GM12864 (cell line): Measurements from ENCODE around the gene TCF12.

ENCODE experiments used
- DNase-seq: peaks from one replicate; pipeline ENCODE4 v3.0.0-alpha.2; 2011; ENCODE audit warnings: low read depth
- H3K4me3 ChIP-seq: 2 replicates; pipeline ENCODE4 v1.5.1; 2011; ENCODE audit warnings: mild to moderate bottlenecking, low read depth, low read length, control low read depth
- TF ChIP-seq, protein P1 (sequence below): IDR thresholded peaks from 2 replicates; pipeline ENCODE4 v1.5.1; 2011; ENCODE audit warnings: low read depth, mild to moderate bottlenecking, moderate library complexity, low read length, control low read depth, inconsistent platforms; ENCODE audit errors: missing control alignments

Gene TCF12

DNA sequence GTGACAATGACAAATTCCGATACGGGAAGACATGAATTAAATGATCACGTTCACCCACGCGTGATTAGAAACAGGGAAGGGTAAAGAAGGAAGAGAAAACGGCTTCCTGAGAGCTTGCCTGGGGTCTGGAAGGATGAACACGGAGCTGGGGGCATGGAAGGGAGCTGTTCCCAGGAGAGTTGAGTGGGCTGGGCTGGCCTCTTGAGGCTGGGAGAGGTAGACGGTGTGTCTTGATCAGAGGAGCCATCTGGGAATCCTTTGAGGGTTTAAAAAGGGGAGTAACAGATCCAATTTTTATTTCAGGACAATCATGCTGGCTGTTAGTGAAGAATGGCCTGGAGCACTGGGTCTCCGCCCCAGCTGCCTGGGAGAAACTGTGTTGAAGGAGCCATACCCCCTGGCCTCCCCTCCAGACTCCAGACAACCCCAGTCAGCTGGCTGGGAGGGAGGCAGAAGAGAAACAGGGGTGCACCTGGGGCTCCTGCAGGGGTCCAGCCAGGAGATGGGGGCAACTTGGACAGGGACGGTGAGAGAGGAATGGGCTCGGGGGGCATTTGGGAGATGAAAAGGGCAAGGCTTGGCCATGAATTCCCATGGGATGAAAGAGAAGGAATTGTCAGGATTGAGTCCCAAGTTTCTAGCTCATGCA, 404.3 kb downstream of the TCF12 start:
- H3K4me3 ChIP-seq: no peak overlapping the region
- no peak for DNase-seq
- TF ChIP-seq, protein P1, sequence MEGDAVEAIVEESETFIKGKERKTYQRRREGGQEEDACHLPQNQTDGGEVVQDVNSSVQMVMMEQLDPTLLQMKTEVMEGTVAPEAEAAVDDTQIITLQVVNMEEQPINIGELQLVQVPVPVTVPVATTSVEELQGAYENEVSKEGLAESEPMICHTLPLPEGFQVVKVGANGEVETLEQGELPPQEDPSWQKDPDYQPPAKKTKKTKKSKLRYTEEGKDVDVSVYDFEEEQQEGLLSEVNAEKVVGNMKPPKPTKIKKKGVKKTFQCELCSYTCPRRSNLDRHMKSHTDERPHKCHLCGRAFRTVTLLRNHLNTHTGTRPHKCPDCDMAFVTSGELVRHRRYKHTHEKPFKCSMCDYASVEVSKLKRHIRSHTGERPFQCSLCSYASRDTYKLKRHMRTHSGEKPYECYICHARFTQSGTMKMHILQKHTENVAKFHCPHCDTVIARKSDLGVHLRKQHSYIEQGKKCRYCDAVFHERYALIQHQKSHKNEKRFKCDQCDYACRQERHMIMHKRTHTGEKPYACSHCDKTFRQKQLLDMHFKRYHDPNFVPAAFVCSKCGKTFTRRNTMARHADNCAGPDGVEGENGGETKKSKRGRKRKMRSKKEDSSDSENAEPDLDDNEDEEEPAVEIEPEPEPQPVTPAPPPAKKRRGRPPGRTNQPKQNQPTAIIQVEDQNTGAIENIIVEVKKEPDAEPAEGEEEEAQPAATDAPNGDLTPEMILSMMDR: no peak

DNA sequence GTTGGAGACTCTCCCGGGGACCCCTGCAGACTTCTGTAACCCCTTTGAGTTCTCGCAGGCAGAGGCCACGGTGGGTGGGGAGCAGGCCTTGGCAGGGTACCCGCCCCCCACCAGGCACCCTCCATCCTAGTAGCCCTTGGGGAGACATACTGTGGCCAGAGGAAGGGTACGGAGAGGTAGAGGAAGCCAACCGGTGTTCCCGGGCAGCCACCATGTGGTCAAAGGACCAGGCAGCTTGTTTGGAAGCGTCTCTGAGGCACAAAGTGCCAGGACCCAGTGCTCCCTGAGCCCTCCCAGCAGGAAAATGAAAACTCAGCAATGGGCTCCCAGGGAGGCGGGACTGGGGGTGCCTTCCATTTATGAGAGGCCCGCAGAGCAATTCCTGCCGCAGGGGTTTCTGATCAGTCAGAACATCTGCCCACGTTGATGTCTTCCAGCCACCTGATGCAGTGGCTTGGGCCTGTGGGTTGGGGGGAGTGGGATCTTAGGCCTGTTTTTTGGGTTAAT, 404.9 kb downstream of the TCF12 start:
- TF ChIP-seq, protein P1: no peak
- no peak for DNase-seq
- H3K4me3 ChIP-seq: no peak overlapping the region

GRCh38 chr15:57323806-57324589, 405.6 kb downstream of the TCF12 start:
- DNase-seq: no peak
- no peak overlapping the region for H3K4me3 ChIP-seq

DNA sequence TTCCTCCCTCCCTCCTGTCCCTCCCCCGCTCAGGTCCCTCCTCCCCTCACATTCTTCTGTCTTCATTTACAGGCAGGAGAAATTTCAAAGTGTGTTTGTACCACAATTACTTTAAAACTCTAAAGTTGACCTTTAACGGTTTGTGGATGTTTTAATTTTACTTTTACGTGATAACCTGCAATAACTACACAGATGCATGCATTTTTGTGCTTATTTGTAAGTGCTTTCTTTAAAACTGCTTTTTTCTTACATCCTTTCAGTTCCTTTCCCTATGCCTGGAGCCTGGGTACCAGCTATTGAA, 406.1 kb downstream of the TCF12 start:
- H3K4me3 ChIP-seq: no peak overlapping the region
- TF ChIP-seq, protein P1: no peak
- no peak for DNase-seq

More at GRCh38 chr15:57323806-57324589, 405.6 kb downstream of the TCF12 start:
- TF ChIP-seq, protein P1: no peak

DNA sequence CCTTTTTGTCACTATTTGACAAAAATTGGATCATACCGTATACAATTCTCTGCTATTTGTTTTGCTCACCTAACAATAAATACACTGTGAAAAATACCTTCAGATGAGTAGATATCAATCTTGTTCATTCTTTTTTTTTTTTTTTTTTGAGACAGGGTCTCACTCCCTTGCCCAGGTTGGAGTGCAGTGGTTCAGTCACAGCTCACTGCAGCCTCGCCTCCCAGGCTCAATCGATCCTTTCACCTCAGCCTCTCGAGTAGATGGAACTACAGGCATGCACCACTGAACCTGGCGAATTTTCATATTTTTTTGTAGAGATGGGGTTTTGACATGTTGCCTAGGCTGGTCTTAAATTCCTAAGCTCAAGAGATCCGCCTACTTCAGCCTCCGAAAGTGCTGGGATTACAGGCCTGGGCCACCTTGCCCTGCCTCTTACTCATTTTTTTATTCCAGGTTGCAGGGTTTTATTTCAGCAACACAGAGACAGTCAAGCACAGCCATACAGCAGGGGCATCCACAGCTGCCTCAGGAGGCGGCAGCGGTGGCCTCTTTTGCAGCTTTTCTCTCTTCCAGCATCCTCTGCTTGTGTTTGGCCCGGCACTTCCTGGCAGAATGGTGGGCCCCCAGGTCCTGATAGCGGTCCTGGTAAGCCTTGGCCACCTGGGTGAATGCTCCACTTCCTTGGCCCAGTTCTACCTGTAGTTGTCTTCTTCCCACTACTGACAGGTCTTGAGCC, 406.7 kb downstream of the TCF12 start:
- DNase-seq: no peak
- TF ChIP-seq, protein P1: no peak
- H3K4me3 ChIP-seq: no peak overlapping the region

DNA sequence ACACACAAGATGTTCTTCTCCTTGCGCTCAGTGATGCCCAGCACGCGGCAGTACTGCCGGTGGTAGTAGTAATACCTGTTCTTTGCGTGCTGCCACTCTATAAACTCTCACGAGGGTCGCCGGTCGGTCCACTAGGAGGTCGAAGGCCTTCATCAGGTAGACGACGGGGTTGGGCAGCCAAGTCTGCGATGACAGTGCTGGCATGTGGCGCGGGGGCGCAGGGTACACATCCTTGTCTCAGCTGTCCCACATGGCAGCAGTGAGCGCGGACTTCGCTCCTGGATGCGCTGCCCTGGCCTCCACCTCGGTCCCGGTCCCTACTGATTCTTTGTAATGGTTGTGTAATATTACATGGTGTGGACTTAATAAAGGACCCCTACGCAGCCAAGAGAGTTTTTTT, 407.8 kb downstream of the TCF12 start:
- no peak overlapping the region for H3K4me3 ChIP-seq
- no peak for DNase-seq
- TF ChIP-seq, protein P1: no peak
